ENCODE measurements around the gene FAM181A. TPM values are rescaled to one million over a fixed set of nuclear protein-coding genes. Genes with fewer than 3 reads are reported as not detected.

FAM181A gene
- total RNA-seq, 1 experiment from 2014 or later, result not detected

DNA sequence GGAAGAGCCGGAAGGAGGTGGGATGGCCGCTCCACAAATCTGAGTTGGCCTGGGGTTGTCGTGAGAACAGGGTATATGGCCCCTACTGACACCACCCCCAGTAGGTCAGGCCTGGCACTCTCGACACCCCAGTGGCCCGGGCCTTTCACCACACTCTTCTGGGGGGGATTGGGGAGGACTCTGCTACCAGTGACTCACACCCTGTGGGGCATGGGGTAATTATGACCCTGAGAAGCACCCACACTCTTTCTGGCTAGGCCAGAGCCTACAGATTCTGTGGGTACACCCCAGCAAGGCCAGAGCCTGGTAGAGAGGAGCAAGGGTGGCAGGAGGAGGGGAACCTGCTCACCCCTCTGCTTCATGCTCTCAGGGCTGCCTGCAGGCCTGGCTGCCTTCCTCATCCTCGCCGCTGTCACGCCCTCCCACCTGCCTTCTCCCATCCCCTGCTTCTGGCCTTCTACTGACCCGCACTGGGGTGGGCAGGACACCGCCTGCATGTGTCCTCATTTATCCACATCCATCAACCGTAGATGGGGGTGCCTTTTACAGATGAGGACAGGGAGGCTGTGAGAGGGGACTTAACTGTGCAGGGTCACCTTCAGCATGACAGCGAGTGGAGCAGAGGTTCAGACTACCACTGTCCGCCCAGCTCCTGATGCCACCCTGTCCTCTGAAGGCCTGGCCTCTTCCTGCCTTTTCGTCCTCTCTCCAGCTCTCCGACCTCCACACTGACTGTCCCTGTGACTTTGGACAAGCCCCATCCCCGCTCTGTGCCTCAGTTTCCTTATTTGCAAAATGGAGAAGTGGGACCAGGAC lies 30.8 kb downstream of the FAM181A start:
- no peak overlapping the region for H3K23ac ChIP-seq (ENCODE audit: insufficient read length, low read depth, low read length)
- WGBS (ENCODE audit: extremely low coverage, insufficient read length, low lambda C conversion rate), result no CpG with 5 or more reads among the region's 16 CpGs
- no peak for DNase-seq
- no peak overlapping the region for H2BK5ac ChIP-seq (ENCODE audit: insufficient read length, low read length)
- no peak overlapping the region for H4K8ac ChIP-seq (replicated peaks; ENCODE audit: insufficient read length, low read depth, low read length)
- H3K4me2 ChIP-seq (ENCODE audit: insufficient read depth, insufficient read length, low read length), result no peak overlapping the region
- H3K79me1 ChIP-seq (ENCODE audit: insufficient read depth, low read depth, low read length, poor library complexity, severe bottlenecking), result no peaks in the 10 kb centered on the region
- no peak overlapping the region for H2BK15ac ChIP-seq (ENCODE audit: low read depth, low read length)
- no peak overlapping the region for H3T11ph ChIP-seq (ENCODE audit: low read length)
- H4K5ac ChIP-seq (ENCODE audit: insufficient read length, low read depth, low read length), result no peak overlapping the region
- no peak overlapping the region for H3K18ac ChIP-seq (ENCODE audit: insufficient read length, low read depth, low read length)
- H3K27me3 Mint-ChIP-seq (ENCODE audit: low read depth), result no peaks in the 10 kb centered on the region; the same call in none of the 2 replicates
- H2AFZ ChIP-seq (ENCODE audit: low read length), result no peak overlapping the region
- H2AK5ac ChIP-seq (ENCODE audit: insufficient read length, low read length), result no peak overlapping the region
- H3K9me3 ChIP-seq (ENCODE audit: control insufficient read depth, low read depth, low read length), result no peaks in the 10 kb centered on the region
- H2BK20ac ChIP-seq (ENCODE audit: low read depth, low read length, poor library complexity, severe bottlenecking), result no peak overlapping the region
- H3K4me1 ChIP-seq (ENCODE audit: insufficient read depth, low read length), result no peaks in the 10 kb centered on the region; the same call in 1 of the 2 replicates
- TF ChIP-seq, protein P1, sequence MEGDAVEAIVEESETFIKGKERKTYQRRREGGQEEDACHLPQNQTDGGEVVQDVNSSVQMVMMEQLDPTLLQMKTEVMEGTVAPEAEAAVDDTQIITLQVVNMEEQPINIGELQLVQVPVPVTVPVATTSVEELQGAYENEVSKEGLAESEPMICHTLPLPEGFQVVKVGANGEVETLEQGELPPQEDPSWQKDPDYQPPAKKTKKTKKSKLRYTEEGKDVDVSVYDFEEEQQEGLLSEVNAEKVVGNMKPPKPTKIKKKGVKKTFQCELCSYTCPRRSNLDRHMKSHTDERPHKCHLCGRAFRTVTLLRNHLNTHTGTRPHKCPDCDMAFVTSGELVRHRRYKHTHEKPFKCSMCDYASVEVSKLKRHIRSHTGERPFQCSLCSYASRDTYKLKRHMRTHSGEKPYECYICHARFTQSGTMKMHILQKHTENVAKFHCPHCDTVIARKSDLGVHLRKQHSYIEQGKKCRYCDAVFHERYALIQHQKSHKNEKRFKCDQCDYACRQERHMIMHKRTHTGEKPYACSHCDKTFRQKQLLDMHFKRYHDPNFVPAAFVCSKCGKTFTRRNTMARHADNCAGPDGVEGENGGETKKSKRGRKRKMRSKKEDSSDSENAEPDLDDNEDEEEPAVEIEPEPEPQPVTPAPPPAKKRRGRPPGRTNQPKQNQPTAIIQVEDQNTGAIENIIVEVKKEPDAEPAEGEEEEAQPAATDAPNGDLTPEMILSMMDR (conservative IDR thresholded peaks at IDR 0.05), result no peak
- no peaks in the 10 kb centered on the region for H3K36me3 Mint-ChIP-seq (ENCODE audit: insufficient read depth in 1 of 3, low read depth in 3 of 3)
- no peak overlapping the region for H4K91ac ChIP-seq (ENCODE audit: insufficient read length, low read depth, low read length)
- H3K9me3 Mint-ChIP-seq, result no peaks in the 10 kb centered on the region; a peak in 1 of 5 replicates
- no peak overlapping the region for H3K27ac ChIP-seq (ENCODE audit: insufficient read length, low read depth, low read length)
- no peaks in the 10 kb centered on the region for H4K20me1 ChIP-seq (ENCODE audit: control insufficient read depth, insufficient read depth, insufficient read length)
- H3K27ac Mint-ChIP-seq, result no peak overlapping the region
- H3K4me1 Mint-ChIP-seq, result peaks cover 38 to 43% of the 10 kb centered on the region in 2 experiments
- H2BK12ac ChIP-seq (ENCODE audit: insufficient read length, low read depth, low read length), result no peak overlapping the region
- no peak overlapping the region for H2BK120ac ChIP-seq (ENCODE audit: low read depth, low read length, poor library complexity, severe bottlenecking)
- no peak overlapping the region for H3K4me3 Mint-ChIP-seq
- no peaks in the 10 kb centered on the region for H3K27me3 ChIP-seq (ENCODE audit: insufficient read depth, low read length)
- H3K9ac ChIP-seq (ENCODE audit: extremely low read depth, insufficient read length, low read length), result no peak overlapping the region
- no peaks in the 10 kb centered on the region for H3K79me2 ChIP-seq (ENCODE audit: insufficient read depth, low read length)
- H3K23me2 ChIP-seq (ENCODE audit: insufficient read length, low read depth, low read length, poor library complexity, severe bottlenecking), result no peaks in the 10 kb centered on the region
- H3K4ac ChIP-seq (ENCODE audit: low read depth, low read length), result no peak overlapping the region
- H3K56ac ChIP-seq (ENCODE audit: insufficient read length, low read depth, low read length), result no peak overlapping the region
- no peak overlapping the region; the same call in 1 of the 2 replicates for H3K14ac ChIP-seq (ENCODE audit: insufficient read depth, low read length)

Measured in H9 (cell line).